Occipital lobe (tissue), 2 donors: ENCODE measurements around the gene KIAA1755. TPM values are rescaled to one million over a fixed set of nuclear protein-coding genes. Genes with fewer than 3 reads are reported as not detected.

Experiments
- DNase-seq: peaks from one replicate; lab custom pipeline; 2025; lab: John Stamatoyannopoulos, UW
- total RNA-seq: library from RNA; depleted of rRNA; stranded (reverse); fragments of >200 nt; gene quantifications from one replicate; pipeline ENCODE4 v1.2.3, GENCODE V29; 2014

Gene KIAA1755
- total RNA-seq, 1 donor from 2014 or later = 0.94 TPM

GRCh38 chr20:38221119-38221589, 39.4 kb downstream of the KIAA1755 start:
- DNase-seq = peak; percentile 35

GRCh38 chr20:38220587-38221118, 39.9 kb downstream of the KIAA1755 start:
- DNase-seq = no peak

GRCh38 chr20:38219006-38219950, 41.3 kb downstream of the KIAA1755 start:
- DNase-seq = no peak

GRCh38 chr20:38218566-38218885, 42.0 kb downstream of the KIAA1755 start:
- DNase-seq = no peak

- no peak for DNase-seq
These were observed 42.6 kb downstream of the KIAA1755 start for GRCh38 chr20:38217791-38218565.

- DNase-seq = no peak
These were observed 43.6 kb downstream of the KIAA1755 start for GRCh38 chr20:38216746-38217595.

- DNase-seq = no peak
These were observed 44.3 kb downstream of the KIAA1755 start for GRCh38 chr20:38216201-38216600.

- no peak for DNase-seq
These were observed 45.0 kb downstream of the KIAA1755 start for GRCh38 chr20:38215194-38216182.

- no peak for DNase-seq
These were observed 46.0 kb downstream of the KIAA1755 start for GRCh38 chr20:38214256-38215193.

GRCh38 chr20:38213607-38213940, 47.0 kb downstream of the KIAA1755 start:
- no peak for DNase-seq

- no peak for DNase-seq
These were observed 47.5 kb downstream of the KIAA1755 start for GRCh38 chr20:38212806-38213606.

- DNase-seq = no peak
These were observed 49.1 kb downstream of the KIAA1755 start for GRCh38 chr20:38211200-38212097.

GRCh38 chr20:38210741-38211140, 49.8 kb downstream of the KIAA1755 start:
- peak; percentile 26 for DNase-seq

GRCh38 chr20:38209736-38210405, 50.7 kb downstream of the KIAA1755 start:
- no peak for DNase-seq

GRCh38 chr20:38209054-38209675, 51.4 kb downstream of the KIAA1755 start:
- no peak for DNase-seq

- no peak for DNase-seq
These were observed 52.0 kb downstream of the KIAA1755 start for GRCh38 chr20:38208523-38208922.
